ENCODE measurements around the gene PRKAA1.
"Not testable (repeated sequence)": the region's sequence is repeated elsewhere in the genome, so short reads cannot be mapped to it uniquely, and the experiment has no call there.

DNA sequence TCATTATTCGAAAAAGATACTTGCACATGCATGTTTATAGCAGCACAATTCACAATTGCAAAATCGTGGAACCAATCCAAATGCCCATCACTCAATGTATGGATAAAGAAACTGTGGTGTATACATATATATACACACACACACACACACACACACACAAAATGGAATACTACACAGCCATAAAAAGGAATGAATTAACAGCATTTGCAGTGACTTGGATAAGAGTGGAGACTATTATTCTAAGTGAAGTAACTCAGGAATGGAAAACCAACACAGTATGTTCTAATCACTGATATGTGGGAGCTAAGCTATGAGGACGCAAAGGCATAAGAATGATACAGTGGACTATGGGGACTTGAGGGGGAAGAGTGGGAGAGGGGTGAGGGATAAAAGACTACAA is 3.3 kb downstream of the PRKAA1 start:
- TF ChIP-seq POLR2A, POLR2AphosphoS5 (IDR thresholded peaks at IDR 0.05): not testable (repeated sequence)
- TF ChIP-seq, protein P1, sequence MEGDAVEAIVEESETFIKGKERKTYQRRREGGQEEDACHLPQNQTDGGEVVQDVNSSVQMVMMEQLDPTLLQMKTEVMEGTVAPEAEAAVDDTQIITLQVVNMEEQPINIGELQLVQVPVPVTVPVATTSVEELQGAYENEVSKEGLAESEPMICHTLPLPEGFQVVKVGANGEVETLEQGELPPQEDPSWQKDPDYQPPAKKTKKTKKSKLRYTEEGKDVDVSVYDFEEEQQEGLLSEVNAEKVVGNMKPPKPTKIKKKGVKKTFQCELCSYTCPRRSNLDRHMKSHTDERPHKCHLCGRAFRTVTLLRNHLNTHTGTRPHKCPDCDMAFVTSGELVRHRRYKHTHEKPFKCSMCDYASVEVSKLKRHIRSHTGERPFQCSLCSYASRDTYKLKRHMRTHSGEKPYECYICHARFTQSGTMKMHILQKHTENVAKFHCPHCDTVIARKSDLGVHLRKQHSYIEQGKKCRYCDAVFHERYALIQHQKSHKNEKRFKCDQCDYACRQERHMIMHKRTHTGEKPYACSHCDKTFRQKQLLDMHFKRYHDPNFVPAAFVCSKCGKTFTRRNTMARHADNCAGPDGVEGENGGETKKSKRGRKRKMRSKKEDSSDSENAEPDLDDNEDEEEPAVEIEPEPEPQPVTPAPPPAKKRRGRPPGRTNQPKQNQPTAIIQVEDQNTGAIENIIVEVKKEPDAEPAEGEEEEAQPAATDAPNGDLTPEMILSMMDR (IDR thresholded peaks at IDR 0.05 in 8 of 11, conservative IDR thresholded peaks at IDR 0.05 in 3 of 11): not testable (repeated sequence)
